Liver (tissue), 3 donors: Measurements from ENCODE around the gene SLN.

Experiments used
- CTCF ChIP-seq: fragments of 150-350 bp; IDR thresholded peaks from 2 replicates; pipeline ENCODE4 v1.5.1; 2017; ENCODE audit warnings: improper control_type of control experiment, low read depth, low read length; ENCODE audit not compliant: missing input control
- JUND ChIP-seq, 2 donors: IDR thresholded peaks; 2 replicates each; pipeline ENCODE4 v1.6.1; 2016; ENCODE audit warnings: antibody characterized with exemption in 2 of 2
- MAX ChIP-seq: IDR thresholded peaks from 2 replicates; pipeline ENCODE4 v1.6.1; 2016; ENCODE audit warnings: antibody characterized with exemption
- REST ChIP-seq: IDR thresholded peaks from 2 replicates; pipeline ENCODE4 v1.6.1; 2016; ENCODE audit warnings: antibody characterized with exemption, mild to moderate bottlenecking
- SP1 ChIP-seq: IDR thresholded peaks from 2 replicates; pipeline ENCODE4 v1.6.1; 2018; ENCODE audit warnings: antibody characterized with exemption, mild to moderate bottlenecking
- donor health status: healthy.
- donor health status: healthy.

- TF ChIP-seq REST, result no peak
- TF ChIP-seq CTCF, result no peak
- no peak for TF ChIP-seq MAX
- TF ChIP-seq SP1, result no peak
- TF ChIP-seq JUND (IDR thresholded peaks at IDR 0.05), result no peak
Observed at GRCh38 chr11:107743191-107743590, 31.3 kb upstream of the SLN start.
